Chondrocyte (in vitro differentiated cells): ENCODE results near the gene CEBPZ. TPM values are rescaled to one million over a fixed set of nuclear protein-coding genes. Genes with fewer than 3 reads are reported as not detected.
A peak's percentile ranks its signal among the peaks of the same experiment; 100 is the strongest.

Experiments
- DNase-seq: peaks from one replicate; pipeline ENCODE4 v3.0.0; 2021; ENCODE audit warnings: mixed read lengths, low spot score
- H3K27ac Mint-ChIP-seq: one replicate; pipeline ENCODE4 v1.8.0; 2021; ENCODE audit warnings: mild to moderate bottlenecking, moderate library complexity, mixed read lengths; ENCODE audit not compliant: unreplicated experiment
- H3K27me3 Mint-ChIP-seq: 2 replicates; pipeline ENCODE4 v1.8.0; 2021; ENCODE audit warnings: low read depth, mixed read lengths
- H3K36me3 Mint-ChIP-seq: 2 replicates; pipeline ENCODE4 v1.8.0; 2021; ENCODE audit warnings: low read depth, mixed read lengths
- H3K4me1 Mint-ChIP-seq: 2 replicates; pipeline ENCODE4 v1.8.0; 2021; ENCODE audit warnings: low read depth, mild to moderate bottlenecking, mixed read lengths
- H3K4me3 Mint-ChIP-seq: one replicate; pipeline ENCODE4 v1.8.0; 2021; ENCODE audit warnings: mild to moderate bottlenecking, moderate library complexity, mixed read lengths; ENCODE audit not compliant: unreplicated experiment
- H3K9me3 Mint-ChIP-seq: 2 replicates; pipeline ENCODE4 v1.8.0; 2021; ENCODE audit warnings: low read depth, mixed read lengths
- long read RNA-seq: library from polyadenylated mRNA; stranded (forward); transcript quantifications from one replicate; pipeline ENCODE4 v2.0.0, GENCODE V29; 2021
- total RNA-seq: library from RNA; stranded (reverse); gene quantifications from 3 replicates; pipeline ENCODE4 v1.2.1, GENCODE V29; 2021
- TF ChIP-seq, protein P1 (sequence below): fragments of 200-600 bp; sonication (generic); IDR thresholded peaks from 2 replicates; pipeline ENCODE4 v1.5.0; 2021; ENCODE audit warnings: antibody characterized with exemption, mild to moderate bottlenecking, moderate library complexity

CEBPZ gene, protein sequence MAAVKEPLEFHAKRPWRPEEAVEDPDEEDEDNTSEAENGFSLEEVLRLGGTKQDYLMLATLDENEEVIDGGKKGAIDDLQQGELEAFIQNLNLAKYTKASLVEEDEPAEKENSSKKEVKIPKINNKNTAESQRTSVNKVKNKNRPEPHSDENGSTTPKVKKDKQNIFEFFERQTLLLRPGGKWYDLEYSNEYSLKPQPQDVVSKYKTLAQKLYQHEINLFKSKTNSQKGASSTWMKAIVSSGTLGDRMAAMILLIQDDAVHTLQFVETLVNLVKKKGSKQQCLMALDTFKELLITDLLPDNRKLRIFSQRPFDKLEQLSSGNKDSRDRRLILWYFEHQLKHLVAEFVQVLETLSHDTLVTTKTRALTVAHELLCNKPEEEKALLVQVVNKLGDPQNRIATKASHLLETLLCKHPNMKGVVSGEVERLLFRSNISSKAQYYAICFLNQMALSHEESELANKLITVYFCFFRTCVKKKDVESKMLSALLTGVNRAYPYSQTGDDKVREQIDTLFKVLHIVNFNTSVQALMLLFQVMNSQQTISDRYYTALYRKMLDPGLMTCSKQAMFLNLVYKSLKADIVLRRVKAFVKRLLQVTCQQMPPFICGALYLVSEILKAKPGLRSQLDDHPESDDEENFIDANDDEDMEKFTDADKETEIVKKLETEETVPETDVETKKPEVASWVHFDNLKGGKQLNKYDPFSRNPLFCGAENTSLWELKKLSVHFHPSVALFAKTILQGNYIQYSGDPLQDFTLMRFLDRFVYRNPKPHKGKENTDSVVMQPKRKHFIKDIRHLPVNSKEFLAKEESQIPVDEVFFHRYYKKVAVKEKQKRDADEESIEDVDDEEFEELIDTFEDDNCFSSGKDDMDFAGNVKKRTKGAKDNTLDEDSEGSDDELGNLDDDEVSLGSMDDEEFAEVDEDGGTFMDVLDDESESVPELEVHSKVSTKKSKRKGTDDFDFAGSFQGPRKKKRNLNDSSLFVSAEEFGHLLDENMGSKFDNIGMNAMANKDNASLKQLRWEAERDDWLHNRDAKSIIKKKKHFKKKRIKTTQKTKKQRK
- total RNA-seq, result 30.4 to 45.6 TPM (median 31.1 TPM) in 3 replicates
- long read RNA-seq, transcript CEBPZ-201 (16 exons, 3,463 nt), result major isoform, 60 of 69 reads
- long read RNA-seq, partial matches to known transcripts, result 2 of 69 reads
- long read RNA-seq, other reads (novel, unspliced or antisense), result 7 of 69 reads

- Mint-ChIP-seq H3K27me3 (no peaks in the 10 kb centered on the region), H3K36me3 (peaks cover 10% of the 10 kb centered on the region), H3K27ac (no peak within 1 kb of the TSS), H3K4me1 (peaks cover 5% of the 10 kb centered on the region), H3K4me3 (no peak within 1 kb of the TSS), H3K9me3 (no peaks in the 10 kb centered on the region)
- DNase-seq, result peak; percentile 90
- TF ChIP-seq, protein P1, sequence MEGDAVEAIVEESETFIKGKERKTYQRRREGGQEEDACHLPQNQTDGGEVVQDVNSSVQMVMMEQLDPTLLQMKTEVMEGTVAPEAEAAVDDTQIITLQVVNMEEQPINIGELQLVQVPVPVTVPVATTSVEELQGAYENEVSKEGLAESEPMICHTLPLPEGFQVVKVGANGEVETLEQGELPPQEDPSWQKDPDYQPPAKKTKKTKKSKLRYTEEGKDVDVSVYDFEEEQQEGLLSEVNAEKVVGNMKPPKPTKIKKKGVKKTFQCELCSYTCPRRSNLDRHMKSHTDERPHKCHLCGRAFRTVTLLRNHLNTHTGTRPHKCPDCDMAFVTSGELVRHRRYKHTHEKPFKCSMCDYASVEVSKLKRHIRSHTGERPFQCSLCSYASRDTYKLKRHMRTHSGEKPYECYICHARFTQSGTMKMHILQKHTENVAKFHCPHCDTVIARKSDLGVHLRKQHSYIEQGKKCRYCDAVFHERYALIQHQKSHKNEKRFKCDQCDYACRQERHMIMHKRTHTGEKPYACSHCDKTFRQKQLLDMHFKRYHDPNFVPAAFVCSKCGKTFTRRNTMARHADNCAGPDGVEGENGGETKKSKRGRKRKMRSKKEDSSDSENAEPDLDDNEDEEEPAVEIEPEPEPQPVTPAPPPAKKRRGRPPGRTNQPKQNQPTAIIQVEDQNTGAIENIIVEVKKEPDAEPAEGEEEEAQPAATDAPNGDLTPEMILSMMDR, result peak; percentile 35
These were observed at the start of gene CEBPZ, which contains the start of gene NDUFAF7 for GRCh38 chr2:37231241-37232130. Gene CEBPZ, minus strand, starts transcription at chr2:37231596. Its CDS starts 29 bp downstream, at chr2:37231567. Gene NDUFAF7, plus strand, starts transcription at chr2:37231658. Its CDS starts 48 bp downstream, at chr2:37231706.

DNA sequence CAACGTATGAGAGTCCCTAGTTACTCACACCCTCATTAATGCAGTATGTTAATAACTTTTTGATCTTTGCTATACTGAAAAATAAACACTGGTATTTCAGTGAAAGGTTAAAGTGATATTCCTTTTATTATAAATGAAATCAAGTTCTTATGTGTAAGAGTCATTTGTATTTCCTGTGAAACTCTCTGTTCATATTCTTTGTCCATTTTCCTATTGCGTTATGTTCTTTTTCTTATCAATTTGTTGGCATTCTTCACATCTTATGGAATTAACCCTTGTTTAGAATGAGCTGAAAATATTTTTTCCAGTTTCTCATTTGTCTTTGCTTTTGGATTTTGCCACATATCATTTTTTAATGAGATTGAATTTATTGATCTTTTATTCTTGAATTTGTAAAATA, 44.9 kb upstream of the CEBPZ start:
- H3K36me3 Mint-ChIP-seq, result peaks cover 19% of the 10 kb centered on the region
- TF ChIP-seq, protein P1, result no peak
- H3K9me3 Mint-ChIP-seq, result no peaks in the 10 kb centered on the region
- peaks cover 6% of the 10 kb centered on the region for H3K4me1 Mint-ChIP-seq
- no peak overlapping the region for H3K27ac Mint-ChIP-seq
- H3K27me3 Mint-ChIP-seq, result no peaks in the 10 kb centered on the region
- no peak overlapping the region for H3K4me3 Mint-ChIP-seq
- no peak for DNase-seq

GRCh38 chr2:37274359-37274965, 43.1 kb upstream of the CEBPZ start:
- Mint-ChIP-seq H3K27ac (no peak overlapping the region), H3K4me1 (peaks cover 6% of the 10 kb centered on the region)
- DNase-seq, result no peak

DNA sequence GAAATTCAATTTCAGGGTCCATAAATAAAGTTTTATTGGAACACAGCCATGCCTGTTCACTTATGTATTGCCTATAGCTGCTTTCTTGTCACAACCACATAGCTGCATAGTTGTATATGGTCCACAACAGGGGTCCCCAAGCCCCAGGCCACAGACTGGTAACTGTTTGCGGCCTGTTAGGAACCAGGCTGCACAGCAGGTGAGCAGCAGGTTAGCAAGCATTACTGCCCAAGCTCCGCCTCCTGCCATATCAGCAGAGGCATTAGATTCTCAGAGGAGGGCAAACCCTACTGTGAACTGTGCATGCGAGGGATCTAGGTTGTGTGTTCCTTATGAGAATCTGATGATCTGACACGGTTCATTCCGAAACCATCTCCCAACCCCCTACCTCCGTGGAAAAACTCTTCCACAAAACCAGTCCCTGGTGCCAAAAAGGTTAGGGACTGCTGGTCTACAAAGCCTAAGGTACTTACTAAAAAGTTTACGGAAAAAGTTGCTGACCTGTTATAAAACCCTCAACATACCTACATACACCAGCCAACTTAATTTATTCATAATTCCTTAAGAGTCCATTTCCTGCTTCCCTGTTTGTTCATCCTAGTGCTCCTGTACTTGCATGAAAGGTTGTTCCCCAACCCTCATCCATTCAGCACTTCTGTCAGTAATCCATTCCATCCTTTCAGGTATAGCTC, 40.1 kb upstream of the CEBPZ start:
- H3K27ac Mint-ChIP-seq, result no peak overlapping the region
- no peaks in the 10 kb centered on the region for H3K9me3 Mint-ChIP-seq
- H3K27me3 Mint-ChIP-seq, result no peaks in the 10 kb centered on the region

More at GRCh38 chr2:37274359-37274965, 43.1 kb upstream of the CEBPZ start:
- no peak overlapping the region for H3K4me3 Mint-ChIP-seq
- TF ChIP-seq, protein P1, result no peak
- H3K9me3 Mint-ChIP-seq, result no peaks in the 10 kb centered on the region
- H3K27me3 Mint-ChIP-seq, result no peaks in the 10 kb centered on the region
- peaks cover 19% of the 10 kb centered on the region for H3K36me3 Mint-ChIP-seq

More for the DNA sequence above, 40.1 kb upstream of the CEBPZ start:
- peaks cover 6% of the 10 kb centered on the region for H3K4me1 Mint-ChIP-seq
- TF ChIP-seq, protein P1, result no peak
- no peak overlapping the region for H3K4me3 Mint-ChIP-seq
- DNase-seq, result no peak
- H3K36me3 Mint-ChIP-seq, result peaks cover 34% of the 10 kb centered on the region
